NB4 (cell line): ENCODE measurements around the gene RPL10A.

Source experiments
- DNase-seq: peaks from one replicate; pipeline ENCODE4 v3.0.0; 2010; ENCODE audit warnings: low read depth
- H3K4me3 ChIP-seq: one replicate; pipeline ENCODE4 v1.5.1; 2011; ENCODE audit warnings: mild to moderate bottlenecking, low read depth, low read length, moderate library complexity
- CTCF ChIP-seq: IDR thresholded peaks from one replicate; pipeline ENCODE4 v1.5.1; 2012; ENCODE audit warnings: low read depth, low read length
- MAX ChIP-seq: IDR thresholded peaks from 2 replicates; pipeline ENCODE4 v1.6.1; 2011; ENCODE audit warnings: low read depth, low read length
- MYC ChIP-seq: IDR thresholded peaks from 2 replicates; pipeline ENCODE4 v1.6.1; 2011; ENCODE audit warnings: low read depth, low read length
- POLR2A ChIP-seq: IDR thresholded peaks from 2 replicates; pipeline ENCODE4 v1.6.1; 2011; ENCODE audit warnings: mild to moderate bottlenecking; ENCODE audit not compliant: insufficient read length; ENCODE audit errors: extremely low read depth

RPL10A gene

GRCh38 chr6:35489066-35489465 lies 20.9 kb downstream of the RPL10A start:
- TF ChIP-seq POLR2A (no peak), MAX (no peak), CTCF (no peak), MYC (no peak)
- no peak overlapping the region for H3K4me3 ChIP-seq
- DNase-seq, result peak; percentile 21

- DNase-seq, result peak; percentile 57
- no peak overlapping the region for H3K4me3 ChIP-seq
- TF ChIP-seq MAX, result no peak
- no peak for TF ChIP-seq MYC
- no peak for TF ChIP-seq CTCF
- no peak for TF ChIP-seq POLR2A
Measured at GRCh38 chr6:35489995-35490791, 22.0 kb downstream of the RPL10A start.

GRCh38 chr6:35490821-35491557 lies 22.8 kb downstream of the RPL10A start:
- no peak for DNase-seq
- no peak overlapping the region for H3K4me3 ChIP-seq
- TF ChIP-seq MAX (no peak), CTCF (no peak), POLR2A (no peak), MYC (no peak)

- no peak overlapping the region for H3K4me3 ChIP-seq
- peak; percentile 46 for DNase-seq
- no peak for TF ChIP-seq MAX
- no peak for TF ChIP-seq MYC
- no peak for TF ChIP-seq POLR2A
- no peak for TF ChIP-seq CTCF
Measured at GRCh38 chr6:35491558-35492257, 23.5 kb downstream of the RPL10A start.

GRCh38 chr6:35492258-35492973 lies 24.2 kb downstream of the RPL10A start:
- peak; percentile 45 for DNase-seq
- H3K4me3 ChIP-seq, result no peak overlapping the region
- TF ChIP-seq MYC, result no peak
- no peak for TF ChIP-seq POLR2A
- TF ChIP-seq MAX, result no peak
- TF ChIP-seq CTCF, result no peak
